RWPE2 (cell line): Measurements from ENCODE around the gene UBE3C.

Source experiments
- ATAC-seq: fragments of 200-7000 bp; cut with Tn5 transposase; 3 replicates; pipeline ENCODE4 v1.9.1; 2021; ENCODE audit warnings: low read depth
- DNase-seq: peaks from one replicate; pipeline ENCODE4 v3.0.0-alpha.2; 2020; ENCODE audit warnings: low spot score
- H3K27ac ChIP-seq: fragments of 450-650 bp; 2 replicates; pipeline ENCODE4 v1.5.1; 2017; ENCODE audit warnings: mild to moderate bottlenecking; ENCODE audit not compliant: poor library complexity, severe bottlenecking
- H3K27me3 ChIP-seq: fragments of 250-450 bp; sonication (Bioruptor Pico); 2 replicates; pipeline ENCODE4 v1.5.1; 2021; ENCODE audit warnings: mild to moderate bottlenecking, moderate library complexity; ENCODE audit not compliant: insufficient read depth, poor library complexity, severe bottlenecking
- H3K36me3 ChIP-seq: fragments of 250-450 bp; sonication (Bioruptor Pico); 2 replicates; pipeline ENCODE4 v1.5.1; 2020; ENCODE audit warnings: low read depth, mild to moderate bottlenecking, moderate library complexity
- H3K4me1 ChIP-seq: fragments of 250-450 bp; sonication (Bioruptor Pico); 2 replicates; pipeline ENCODE4 v1.5.1; 2021; ENCODE audit warnings: mild to moderate bottlenecking, moderate library complexity; ENCODE audit not compliant: insufficient read depth, poor library complexity, severe bottlenecking
- H3K4me3 ChIP-seq: fragments of 250-450 bp; sonication (Bioruptor Pico); 2 replicates; pipeline ENCODE4 v1.5.1; 2021; ENCODE audit warnings: mild to moderate bottlenecking, moderate library complexity; ENCODE audit not compliant: severe bottlenecking
- H3K9me3 ChIP-seq: fragments of 250-450 bp; sonication (Bioruptor Pico); 2 replicates; pipeline ENCODE4 v1.5.1; 2021; ENCODE audit warnings: mild to moderate bottlenecking, moderate library complexity; ENCODE audit not compliant: severe bottlenecking
- TF ChIP-seq, protein P1 (sequence below): fragments of 450-650 bp; IDR thresholded peaks from one replicate; pipeline ENCODE4 v1.5.1; 2017; ENCODE audit warnings: mild to moderate bottlenecking, moderate library complexity; ENCODE audit not compliant: poor library complexity, severe bottlenecking

Gene UBE3C

DNA sequence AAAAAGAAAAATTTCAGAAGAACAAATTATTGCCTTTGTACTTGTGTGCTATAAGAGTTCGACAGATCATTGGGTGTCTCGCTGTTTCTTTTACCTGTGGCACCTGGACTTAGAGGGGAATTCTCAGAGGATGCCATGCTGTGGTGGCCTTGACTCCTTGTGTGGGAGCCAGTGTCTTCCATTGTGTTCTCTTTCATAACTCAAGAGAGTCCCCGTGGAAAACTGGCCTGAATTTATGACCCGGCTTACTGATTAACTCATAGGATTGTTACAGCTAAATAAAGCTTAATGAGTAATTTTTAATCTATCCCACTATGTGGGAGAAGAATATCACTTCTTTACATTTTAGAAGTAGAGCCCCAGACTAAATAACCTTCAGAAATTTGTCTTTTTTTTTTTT is 54.5 kb downstream of the UBE3C start:
- Histone ChIP-seq H3K27ac (no peak overlapping the region), H3K4me3 (no peak overlapping the region), H3K36me3 (peaks cover 97% of the 10 kb centered on the region), H3K9me3 (no peaks in the 10 kb centered on the region), H3K27me3 (no peaks in the 10 kb centered on the region), H3K4me1 (no peaks in the 10 kb centered on the region)
- TF ChIP-seq, protein P1, sequence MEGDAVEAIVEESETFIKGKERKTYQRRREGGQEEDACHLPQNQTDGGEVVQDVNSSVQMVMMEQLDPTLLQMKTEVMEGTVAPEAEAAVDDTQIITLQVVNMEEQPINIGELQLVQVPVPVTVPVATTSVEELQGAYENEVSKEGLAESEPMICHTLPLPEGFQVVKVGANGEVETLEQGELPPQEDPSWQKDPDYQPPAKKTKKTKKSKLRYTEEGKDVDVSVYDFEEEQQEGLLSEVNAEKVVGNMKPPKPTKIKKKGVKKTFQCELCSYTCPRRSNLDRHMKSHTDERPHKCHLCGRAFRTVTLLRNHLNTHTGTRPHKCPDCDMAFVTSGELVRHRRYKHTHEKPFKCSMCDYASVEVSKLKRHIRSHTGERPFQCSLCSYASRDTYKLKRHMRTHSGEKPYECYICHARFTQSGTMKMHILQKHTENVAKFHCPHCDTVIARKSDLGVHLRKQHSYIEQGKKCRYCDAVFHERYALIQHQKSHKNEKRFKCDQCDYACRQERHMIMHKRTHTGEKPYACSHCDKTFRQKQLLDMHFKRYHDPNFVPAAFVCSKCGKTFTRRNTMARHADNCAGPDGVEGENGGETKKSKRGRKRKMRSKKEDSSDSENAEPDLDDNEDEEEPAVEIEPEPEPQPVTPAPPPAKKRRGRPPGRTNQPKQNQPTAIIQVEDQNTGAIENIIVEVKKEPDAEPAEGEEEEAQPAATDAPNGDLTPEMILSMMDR, result no peak
- DNase-seq (no peak), ATAC-seq (no peak)

DNA sequence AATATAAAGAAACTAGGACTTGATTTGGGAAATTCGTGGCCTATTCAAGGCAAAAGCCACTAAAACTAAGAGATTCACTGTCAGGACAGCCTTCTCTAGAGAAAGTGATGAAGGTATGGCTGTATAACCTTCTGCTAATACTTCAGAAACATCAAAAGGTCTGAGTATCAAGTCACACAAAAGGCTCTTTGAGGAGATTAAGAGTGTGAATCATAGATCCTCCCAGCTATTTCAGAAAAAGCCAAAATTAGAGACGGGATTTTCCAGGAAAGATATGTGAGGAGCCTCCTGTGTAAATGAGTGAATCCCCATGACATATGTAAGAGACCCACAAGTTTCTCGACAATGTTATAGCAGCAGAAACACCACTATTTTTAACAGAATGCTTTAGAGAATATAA is 56.2 kb downstream of the UBE3C start:
- TF ChIP-seq, protein P1, result no peak
- Histone ChIP-seq H3K27me3 (no peaks in the 10 kb centered on the region), H3K4me1 (no peaks in the 10 kb centered on the region), H3K4me3 (no peak overlapping the region), H3K27ac (no peak overlapping the region), H3K36me3 (peaks cover 94% of the 10 kb centered on the region), H3K9me3 (no peaks in the 10 kb centered on the region)
- ATAC-seq, result no peak
- no peak for DNase-seq

DNA sequence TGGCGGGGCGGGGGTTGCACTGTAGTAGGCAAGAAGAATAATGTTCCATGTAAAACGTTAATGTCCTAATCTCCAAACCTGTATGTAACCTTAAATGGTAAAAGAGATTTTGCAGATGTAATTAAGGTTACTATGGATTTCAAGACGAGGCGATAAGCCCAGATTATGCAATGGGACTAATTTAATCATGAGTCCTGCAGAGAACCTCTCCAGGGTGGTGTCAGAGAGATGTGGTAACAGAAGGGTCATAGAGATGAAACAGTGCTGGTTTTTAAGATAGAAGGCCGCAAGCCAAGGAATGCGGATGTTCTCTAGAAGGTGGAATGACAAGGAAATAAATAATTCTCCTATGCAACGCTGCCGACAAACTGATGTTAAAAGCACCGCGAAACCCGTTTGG is 57.1 kb downstream of the UBE3C start:
- TF ChIP-seq, protein P1, result no peak
- Histone ChIP-seq H3K27me3 (no peaks in the 10 kb centered on the region), H3K27ac (no peak overlapping the region), H3K4me1 (no peaks in the 10 kb centered on the region), H3K4me3 (no peak overlapping the region), H3K36me3 (peaks cover 94% of the 10 kb centered on the region), H3K9me3 (no peaks in the 10 kb centered on the region)
- ATAC-seq (no peak), DNase-seq (no peak)

DNA sequence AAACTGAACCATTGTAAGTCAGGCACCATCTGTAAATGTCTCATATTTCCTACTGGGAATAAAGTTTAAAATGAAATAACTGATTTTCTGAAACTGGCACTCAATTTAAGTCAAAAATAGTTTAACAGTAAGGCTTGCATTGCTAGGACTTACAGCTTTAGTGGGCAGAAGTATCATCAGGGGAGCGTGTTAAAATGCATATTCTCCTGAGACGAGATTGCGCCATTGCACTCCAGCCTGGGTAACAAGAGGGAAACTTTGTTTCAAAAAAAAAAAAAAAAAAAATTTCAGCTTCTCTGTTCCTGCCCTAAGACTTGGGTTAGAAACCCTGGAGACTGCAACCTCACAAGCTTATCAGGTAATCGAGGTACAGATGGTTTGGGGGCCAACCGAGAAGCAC is 65.4 kb downstream of the UBE3C start:
- Histone ChIP-seq H3K27me3 (no peaks in the 10 kb centered on the region), H3K27ac (no peak overlapping the region), H3K4me3 (no peak overlapping the region), H3K36me3 (peaks cover 75% of the 10 kb centered on the region), H3K9me3 (no peaks in the 10 kb centered on the region), H3K4me1 (no peaks in the 10 kb centered on the region)
- DNase-seq, result no peak
- TF ChIP-seq, protein P1, result no peak
- ATAC-seq, result no peak

DNA sequence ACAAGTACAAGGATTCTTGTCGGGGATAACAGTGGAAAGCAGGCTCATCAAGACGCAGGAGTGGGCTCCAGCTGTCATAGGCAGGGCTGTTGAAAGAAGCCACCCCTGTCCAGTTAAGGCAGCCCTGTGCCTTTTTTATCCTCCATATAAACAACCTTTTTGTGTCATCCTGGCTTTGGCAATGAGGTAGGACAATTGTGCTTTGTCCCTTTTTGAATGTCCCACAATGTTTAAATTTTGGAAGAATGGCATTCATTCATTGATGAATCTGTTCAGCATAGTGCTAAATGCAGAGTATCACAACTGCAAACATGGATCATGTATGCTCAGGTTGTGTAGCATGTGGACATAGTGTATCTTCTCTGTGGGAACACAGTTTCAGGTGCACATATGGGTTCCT is 66.7 kb downstream of the UBE3C start:
- H3K4me1 ChIP-seq, result no peaks in the 10 kb centered on the region
- no peak overlapping the region for H3K27ac ChIP-seq
- peaks cover 75% of the 10 kb centered on the region for H3K36me3 ChIP-seq
- H3K27me3 ChIP-seq, result no peaks in the 10 kb centered on the region
- DNase-seq (no peak), ATAC-seq (no peak)
- H3K9me3 ChIP-seq, result no peaks in the 10 kb centered on the region
- no peak overlapping the region for H3K4me3 ChIP-seq
- TF ChIP-seq, protein P1, result no peak
